HepG2 (cell line): Measurements from ENCODE around the gene OGG1. TPM values are rescaled to one million over a fixed set of nuclear protein-coding genes. Genes with fewer than 3 reads are reported as not detected.

Source experiments
- AFF4 ChIP-seq: sonication (generic); formaldehyde crosslinking; IDR thresholded peaks from 2 replicates; pipeline ENCODE4 v1.4.0; 2020; ENCODE audit warnings: missing genetic modification reagents
- CEBPB ChIP-seq: IDR thresholded peaks from 2 replicates; pipeline ENCODE4 v1.6.1; 2011; ENCODE audit warnings: low read depth, low read length, improper control_type of control experiment, borderline replicate concordance
- HCFC1 ChIP-seq: fragments of 150-350 bp; IDR thresholded peaks from 2 replicates; pipeline ENCODE4 v1.6.1; 2014; ENCODE audit warnings: low read depth, low read length
- HDAC2 ChIP-seq: sonication (generic); formaldehyde crosslinking; IDR thresholded peaks from 2 replicates; pipeline ENCODE4 v1.4.0; 2020; ENCODE audit warnings: missing genetic modification reagents
- KDM2A ChIP-seq: sonication (generic); formaldehyde crosslinking; IDR thresholded peaks from 2 replicates; pipeline ENCODE4 v1.4.0; 2020; ENCODE audit warnings: low read depth, missing genetic modification reagents, borderline replicate concordance
- KLF13 ChIP-seq: sonication (generic); formaldehyde crosslinking; IDR thresholded peaks from 2 replicates; pipeline ENCODE4 v1.4.0; 2020; ENCODE audit warnings: mild to moderate bottlenecking, missing genetic modification reagents
- MTF1 ChIP-seq: sonication (generic); formaldehyde crosslinking; IDR thresholded peaks from 2 replicates; pipeline ENCODE4 v1.5.0; 2020; ENCODE audit warnings: missing genetic modification reagents
- PRDM10 ChIP-seq: sonication (generic); formaldehyde crosslinking; IDR thresholded peaks from 2 replicates; pipeline ENCODE4 v1.4.0; 2020; ENCODE audit warnings: low read depth, missing genetic modification reagents
- ZHX1 ChIP-seq: sonication (generic); formaldehyde crosslinking; IDR thresholded peaks from 2 replicates; pipeline ENCODE4 v1.8.1; 2022; ENCODE audit warnings: low read depth, mild to moderate bottlenecking, missing genetic modification reagents
- ZNF430 ChIP-seq: sonication (generic); formaldehyde crosslinking; IDR thresholded peaks from 2 replicates; pipeline ENCODE4 v1.9.0; 2021; ENCODE audit warnings: mild to moderate bottlenecking, missing genetic modification reagents
- ZNF44 ChIP-seq: sonication (generic); formaldehyde crosslinking; IDR thresholded peaks from 2 replicates; pipeline ENCODE4 v1.5.1; 2020; ENCODE audit warnings: mild to moderate bottlenecking, missing genetic modification reagents
- ZNF564 ChIP-seq: sonication (generic); formaldehyde crosslinking; IDR thresholded peaks from 2 replicates; pipeline ENCODE4 v1.8.1; 2023; ENCODE audit warnings: mild to moderate bottlenecking, missing genetic modification reagents
- ZNF790 ChIP-seq: sonication (generic); formaldehyde crosslinking; IDR thresholded peaks from 2 replicates; pipeline ENCODE4 v1.8.0; 2022; ENCODE audit warnings: missing genetic modification reagents, mild to moderate bottlenecking, borderline replicate concordance
- polyA plus RNA-seq, 8 experiments: library from polyadenylated mRNA; depleted of rRNA in 3 of 8; stranded (reverse) in 7 of 8; unstranded in 1 of 8; fragments of >200 nt; fragmentation: Illumina TruSeq in 4 of 8; extraction: Trizol in 4 of 8; gene quantifications; 2 replicates each; pipeline versions ENCODE4 v1.2.1 to v1.2.3, GENCODE V29; 2011 to 2016; ENCODE audit warnings: low read depth in 4 of 8, missing spikeins in 1 of 8, mixed read lengths in 1 of 8; ENCODE audit not compliant: insufficient read depth in 1 of 8
- total RNA-seq, 5 experiments: library from RNA; depleted of rRNA; stranded (reverse); fragments of >200 nt; fragmentation: Illumina TruSeq; extraction: Trizol; gene quantifications; 2 replicates each; pipeline ENCODE4 v1.2.3, GENCODE V29; 2016; ENCODE audit warnings: low read depth in 1 of 5

OGG1 gene
- total and polyA plus RNA-seq, 2 of the 13 experiments (the other 11 are each of a cell fraction or from before 2014, with no cell fraction given), result 28.7 to 33.2 TPM

GRCh38 chr3:9792405-9793160 lies 42.8 kb downstream of the OGG1 start, which contains the start of the genes ARPC4 and TADA3 (continued):
- no peak for TF ChIP-seq ZNF564 (CRISPR knock-in tag)
- TF ChIP-seq PRDM10 (CRISPR knock-in tag), result peak; percentile 99
- no peak for TF ChIP-seq KLF13
- no peak for TF ChIP-seq ZNF430 (CRISPR knock-in tag)
- 0 out of 2 replicates have a peak, but pooled peaks have one; percentile 26 for TF ChIP-seq ZNF790
- TF ChIP-seq CEBPB, result no peak
- no peak for TF ChIP-seq AFF4 (CRISPR knock-in tag)
- TF ChIP-seq MTF1 (CRISPR knock-in tag), result no peak
- TF ChIP-seq ZHX1, result no peak
- no peak; the same call in 1 of the 2 replicates for TF ChIP-seq HDAC2 (CRISPR knock-in tag)
- peak; percentile 54; the same call in 1 of the 2 replicates for TF ChIP-seq KDM2A
- peak; percentile 36; the same call in 1 of the 2 replicates for TF ChIP-seq HCFC1
- TF ChIP-seq ZNF44, result no peak
